WTC11 (cell line): Measurements from ENCODE around the gene AKT2. TPM values are rescaled to one million over a fixed set of nuclear protein-coding genes. Genes with fewer than 3 reads are reported as not detected.
"Not testable (repeated sequence)": the region's sequence is repeated elsewhere in the genome, so short reads cannot be mapped to it uniquely, and the experiment has no call there.

Source experiments
- ATAC-seq: fragments of 200-7000 bp; cut with Tn5 transposase; 2 replicates; pipeline ENCODE4 v1.10.0; 2021; ENCODE audit warnings: mild to moderate bottlenecking, moderate library complexity
- CTCF ChIA-PET: fragments of 300-600 bp; sonication (Branson Sonifier 250); formaldehyde crosslinking; loops from one replicate; lab custom pipeline; 2021; ENCODE audit warnings: antibody characterized with exemption; lab: Charles Lee
- POLR2A ChIA-PET: fragments of 350-600 bp; sonication (Branson Sonifier 250); formaldehyde crosslinking; loops from one replicate; lab custom pipeline; 2021; ENCODE audit warnings: antibody characterized with exemption; lab: Charles Lee
- DNase-seq: peaks from one replicate; pipeline ENCODE4 v3.0.0; 2021; ENCODE audit warnings: low spot score
- H3K27ac Mint-ChIP-seq: 2 replicates; pipeline ENCODE4 v1.8.0; 2021; ENCODE audit warnings: mixed read lengths
- H3K27me3 Mint-ChIP-seq: 2 replicates; pipeline ENCODE4 v1.8.0; 2021; ENCODE audit warnings: low read depth, mild to moderate bottlenecking, moderate library complexity, mixed read lengths
- H3K36me3 Mint-ChIP-seq: 2 replicates; pipeline ENCODE4 v1.8.0; 2021; ENCODE audit warnings: mixed read lengths
- H3K4me1 Mint-ChIP-seq: 2 replicates; pipeline ENCODE4 v1.8.0; 2022; ENCODE audit warnings: mixed read lengths
- H3K4me3 Mint-ChIP-seq: 2 replicates; pipeline ENCODE4 v1.8.0; 2021; ENCODE audit warnings: mild to moderate bottlenecking, moderate library complexity, mixed read lengths
- H3K9me3 Mint-ChIP-seq: 2 replicates; pipeline ENCODE4 v1.8.0; 2021; ENCODE audit warnings: mixed read lengths
- CBFB ChIP-seq: sonication (generic); formaldehyde crosslinking; IDR thresholded peaks from 2 replicates; pipeline ENCODE4 v1.8.1; 2022; ENCODE audit warnings: mild to moderate bottlenecking, low read depth, missing genetic modification reagents
- CREM ChIP-seq: sonication (generic); formaldehyde crosslinking; IDR thresholded peaks from 2 replicates; pipeline ENCODE4 v1.8.1; 2022; ENCODE audit warnings: mild to moderate bottlenecking, missing genetic modification reagents, moderate library complexity
- E2F4 ChIP-seq: sonication (generic); formaldehyde crosslinking; IDR thresholded peaks from 2 replicates; pipeline ENCODE4 v1.8.1; 2022; ENCODE audit warnings: low read depth, mild to moderate bottlenecking, moderate library complexity, missing genetic modification reagents, borderline replicate concordance
- EMX1 ChIP-seq: fragments of 250-450 bp; sonication (Bioruptor Pico); IDR thresholded peaks from 2 replicates; pipeline ENCODE4 v1.8.0; 2021; ENCODE audit warnings: mild to moderate bottlenecking
- FOXP1 ChIP-seq: sonication (generic); formaldehyde crosslinking; IDR thresholded peaks from 2 replicates; pipeline ENCODE4 v1.8.0; 2022; ENCODE audit warnings: missing genetic modification reagents, mild to moderate bottlenecking, moderate library complexity, borderline replicate concordance
- GRHL2 ChIP-seq: fragments of 250-450 bp; sonication (Bioruptor Pico); IDR thresholded peaks from 2 replicates; pipeline ENCODE4 v1.8.0; 2022; ENCODE audit warnings: mild to moderate bottlenecking, moderate library complexity; ENCODE audit not compliant: insufficient replicate concordance, severe bottlenecking
- HMGA2 ChIP-seq: fragments of 250-450 bp; sonication (Bioruptor Pico); IDR thresholded peaks from 2 replicates; pipeline ENCODE4 v1.4.0; 2021; ENCODE audit warnings: mild to moderate bottlenecking, moderate library complexity
- MXD4 ChIP-seq: fragments of 250-450 bp; sonication (Bioruptor Pico); IDR thresholded peaks from 2 replicates; pipeline ENCODE4 v1.8.0; 2021; ENCODE audit warnings: mild to moderate bottlenecking, moderate library complexity, borderline replicate concordance
- NFE2L1 ChIP-seq: sonication (generic); formaldehyde crosslinking; IDR thresholded peaks from 2 replicates; pipeline ENCODE4 v1.8.1; 2023; ENCODE audit warnings: missing genetic modification reagents
- PRDM15 ChIP-seq: sonication (generic); formaldehyde crosslinking; IDR thresholded peaks from 2 replicates; pipeline ENCODE4 v1.8.0; 2022; ENCODE audit warnings: missing genetic modification reagents
- SP1 ChIP-seq: sonication (generic); formaldehyde crosslinking; conservative IDR thresholded peaks from 2 replicates; pipeline ENCODE4 v1.8.1; 2022; ENCODE audit warnings: missing genetic modification reagents
- ZNF423 ChIP-seq: fragments of 250-450 bp; sonication (Bioruptor Pico); IDR thresholded peaks from 2 replicates; pipeline ENCODE4 v2.1.2; 2022; ENCODE audit warnings: mild to moderate bottlenecking, moderate library complexity
- ZNF532 ChIP-seq: fragments of 250-450 bp; sonication (Bioruptor Pico); IDR thresholded peaks from 2 replicates; pipeline ENCODE4 v1.9.0; 2021; ENCODE audit warnings: mild to moderate bottlenecking, borderline replicate concordance
- total RNA-seq: library from RNA; stranded (reverse); gene quantifications from 3 replicates; pipeline ENCODE4 v1.2.3, GENCODE V29; 2021

AKT2 gene
- total RNA-seq, 1 experiment from 2014 or later, result 156 TPM

GRCh38 chr19:40333083-40333482 is 47.9 kb upstream of the AKT2 start:
- DNase-seq, POLR2A ChIA-PET, CTCF ChIA-PET, ATAC-seq, H3K4me1 Mint-ChIP-seq, H3K9me3 Mint-ChIP-seq, H3K27me3 Mint-ChIP-seq: not testable (repeated sequence)
- peaks cover 34% of the 10 kb centered on the region for H3K36me3 Mint-ChIP-seq
- TF ChIP-seq HMGA2 (CRISPR knock-in tag), result 0 out of 2 replicates have a peak, but pooled peaks have one; percentile 41
- TF ChIP-seq, all 79 proteins: peak for 1; not testable (repeated sequence) for 78
- H3K4me3 Mint-ChIP-seq, H3K27ac Mint-ChIP-seq: not testable (repeated sequence)

GRCh38 chr19:40332669-40333068 is 47.5 kb upstream of the AKT2 start:
- ATAC-seq, result no peak

More at GRCh38 chr19:40332669-40333068, 47.5 kb upstream of the AKT2 start:
- Mint-ChIP-seq H3K27me3 (no peaks in the 10 kb centered on the region), H3K4me1 (no peaks in the 10 kb centered on the region), H3K9me3 (no peaks in the 10 kb centered on the region), H3K4me3 (no peak overlapping the region), H3K36me3 (peaks cover 34% of the 10 kb centered on the region), H3K27ac (no peak overlapping the region)
- POLR2A ChIA-PET, result no interaction called here
- CTCF ChIA-PET, result no interaction called here
- no peak for DNase-seq
- TF ChIP-seq NFE2L1 (CRISPR knock-in tag) (no peak), E2F4 (CRISPR knock-in tag) (no peak), MXD4 (CRISPR knock-in tag) (no peak), SP1 (CRISPR knock-in tag) (no peak), ZNF423 (no peak), ZNF532 (CRISPR knock-in tag) (no peak), GRHL2 (CRISPR knock-in tag) (no peak), PRDM15 (no peak), FOXP1 (CRISPR knock-in tag) (no peak), CREM (CRISPR knock-in tag) (no peak), EMX1 (CRISPR knock-in tag) (no peak), CBFB (no peak)
